GM12892 (cell line): ENCODE data around the gene PSMB10.

Source experiments
- POLR2A ChIP-seq: IDR thresholded peaks from 2 replicates; pipeline ENCODE4 v1.6.1; 2011; ENCODE audit warnings: low read depth, low read length, control low read depth
- POLR2AphosphoS5 ChIP-seq: IDR thresholded peaks from 2 replicates; pipeline ENCODE4 v1.6.1; 2011; ENCODE audit warnings: low read depth, low read length, control low read depth
- TAF1 ChIP-seq: IDR thresholded peaks from 2 replicates; pipeline ENCODE4 v1.6.1; 2011; ENCODE audit warnings: low read depth, mild to moderate bottlenecking, control low read depth, low read length, borderline replicate concordance

GRCh38 chr16:67934306-67935100 lies 2.1 kb downstream of the PSMB10 start:
- TF ChIP-seq TAF1 (no peak), POLR2A (no peak), POLR2AphosphoS5 (no peak)
